ENCODE results near the gene PPP1R1B.

The PPP1R1B gene

DNA sequence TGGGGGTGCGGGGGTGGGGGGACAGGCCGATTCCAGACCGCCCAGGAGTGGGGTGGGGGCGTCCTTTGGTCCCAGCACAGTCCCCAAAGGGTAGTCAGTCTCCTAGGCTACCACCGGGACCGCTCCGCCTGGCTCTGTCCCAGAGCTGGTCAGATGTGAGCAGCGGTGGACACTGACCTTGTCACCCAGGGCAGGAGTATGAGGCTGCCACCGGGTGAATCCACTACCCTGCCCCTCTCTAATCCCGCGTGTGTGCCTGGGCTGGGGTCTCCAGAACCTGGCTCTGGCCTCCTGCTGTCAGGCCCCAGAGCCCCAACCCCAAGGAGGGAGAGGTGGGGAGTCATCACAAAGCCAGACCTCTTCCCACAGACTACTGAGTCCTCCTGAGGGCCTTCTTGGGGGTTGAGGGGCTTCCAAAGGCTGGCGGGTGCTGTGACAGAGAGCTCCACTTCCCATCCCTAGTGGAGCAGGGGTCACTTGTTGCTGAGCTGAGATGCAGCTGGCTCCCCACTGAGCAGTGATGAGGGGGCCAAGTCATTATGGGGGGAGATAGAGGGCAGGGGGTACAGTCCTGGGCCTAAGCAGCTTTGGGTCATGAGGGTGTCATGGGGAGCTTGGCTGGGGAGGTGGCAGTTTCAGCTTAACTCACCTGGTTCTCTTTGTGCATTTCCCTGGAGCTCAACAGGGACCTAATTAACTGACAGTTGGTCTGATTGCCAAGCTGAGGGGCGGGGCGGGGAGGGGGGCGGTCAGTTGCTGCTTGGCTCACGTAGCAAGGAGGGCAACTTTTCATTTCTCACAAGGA, 1.2 kb downstream of the PPP1R1B start:
- TF ChIP-seq, protein P1, sequence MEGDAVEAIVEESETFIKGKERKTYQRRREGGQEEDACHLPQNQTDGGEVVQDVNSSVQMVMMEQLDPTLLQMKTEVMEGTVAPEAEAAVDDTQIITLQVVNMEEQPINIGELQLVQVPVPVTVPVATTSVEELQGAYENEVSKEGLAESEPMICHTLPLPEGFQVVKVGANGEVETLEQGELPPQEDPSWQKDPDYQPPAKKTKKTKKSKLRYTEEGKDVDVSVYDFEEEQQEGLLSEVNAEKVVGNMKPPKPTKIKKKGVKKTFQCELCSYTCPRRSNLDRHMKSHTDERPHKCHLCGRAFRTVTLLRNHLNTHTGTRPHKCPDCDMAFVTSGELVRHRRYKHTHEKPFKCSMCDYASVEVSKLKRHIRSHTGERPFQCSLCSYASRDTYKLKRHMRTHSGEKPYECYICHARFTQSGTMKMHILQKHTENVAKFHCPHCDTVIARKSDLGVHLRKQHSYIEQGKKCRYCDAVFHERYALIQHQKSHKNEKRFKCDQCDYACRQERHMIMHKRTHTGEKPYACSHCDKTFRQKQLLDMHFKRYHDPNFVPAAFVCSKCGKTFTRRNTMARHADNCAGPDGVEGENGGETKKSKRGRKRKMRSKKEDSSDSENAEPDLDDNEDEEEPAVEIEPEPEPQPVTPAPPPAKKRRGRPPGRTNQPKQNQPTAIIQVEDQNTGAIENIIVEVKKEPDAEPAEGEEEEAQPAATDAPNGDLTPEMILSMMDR (IDR thresholded peaks at IDR 0.05; ENCODE audit: low read depth, low read length) = no peak
- Histone ChIP-seq H3K9me3 (ENCODE audit: severe bottlenecking) (no peaks in the 10 kb centered on the region), H3K4me3 (ENCODE audit: low read depth, low read length) (peak overlapping the region; percentile 66), H3K27ac (peak overlapping the region; percentile 41), H3K36me3 (no peaks in the 10 kb centered on the region), H3K27me3 (ENCODE audit: insufficient read depth, low read depth, severe bottlenecking) (peaks cover 4% of the 10 kb centered on the region)
- DNase-seq = peak; percentile 57

DNA sequence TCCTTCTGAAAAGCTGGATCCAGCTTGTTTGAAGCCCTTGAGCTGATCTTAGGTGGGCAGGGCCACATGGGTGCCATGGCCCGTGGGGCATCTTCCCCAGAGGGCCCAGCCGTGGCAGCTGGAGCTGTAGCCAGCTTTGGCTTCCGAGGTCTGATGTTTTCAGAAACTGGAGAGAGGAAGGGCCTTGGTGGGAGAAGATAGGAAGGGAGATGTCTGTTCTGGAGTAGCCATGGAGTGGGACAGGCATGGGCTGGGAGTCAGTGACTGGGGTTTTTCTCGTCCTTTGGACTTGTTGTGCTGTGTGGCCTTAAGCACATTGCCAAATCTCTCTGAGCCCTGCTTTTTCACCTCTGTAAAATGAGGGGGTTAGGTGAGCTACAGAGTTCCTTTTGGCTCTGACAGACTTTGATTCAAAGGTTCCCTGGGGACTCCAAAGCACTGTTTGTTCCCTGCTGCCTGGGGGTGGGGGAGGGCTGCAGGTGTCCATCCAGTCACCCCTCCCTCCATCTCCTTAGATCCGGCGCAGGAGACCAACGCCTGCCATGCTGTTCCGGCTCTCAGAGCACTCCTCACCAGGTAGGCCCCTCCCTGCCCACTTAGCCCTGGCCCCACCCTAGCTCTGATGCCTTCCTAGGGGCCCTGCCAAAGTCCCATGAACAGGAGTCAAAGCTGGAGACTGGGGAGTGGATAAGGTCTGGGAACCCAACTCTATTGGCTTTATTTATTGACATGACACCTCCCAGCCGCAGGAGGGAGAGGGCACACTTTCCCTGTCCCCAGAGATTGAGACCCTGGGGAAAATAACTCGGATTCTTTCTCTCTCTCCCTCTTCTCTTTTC, 2.1 kb downstream of the PPP1R1B start:
- DNase-seq = no peak
- H3K27ac ChIP-seq = peak overlapping the region; percentile 41
- peak overlapping the region; percentile 66; the same call in 1 of the 2 replicates for H3K4me3 ChIP-seq (ENCODE audit: low read depth, low read length)
- TF ChIP-seq, protein P1 (IDR thresholded peaks at IDR 0.05; ENCODE audit: low read depth, low read length) = no peak
- H3K36me3 ChIP-seq = no peaks in the 10 kb centered on the region
- H3K27me3 ChIP-seq (ENCODE audit: insufficient read depth, low read depth, severe bottlenecking) = peaks cover 4% of the 10 kb centered on the region
- no peaks in the 10 kb centered on the region for H3K9me3 ChIP-seq (ENCODE audit: severe bottlenecking)

DNA sequence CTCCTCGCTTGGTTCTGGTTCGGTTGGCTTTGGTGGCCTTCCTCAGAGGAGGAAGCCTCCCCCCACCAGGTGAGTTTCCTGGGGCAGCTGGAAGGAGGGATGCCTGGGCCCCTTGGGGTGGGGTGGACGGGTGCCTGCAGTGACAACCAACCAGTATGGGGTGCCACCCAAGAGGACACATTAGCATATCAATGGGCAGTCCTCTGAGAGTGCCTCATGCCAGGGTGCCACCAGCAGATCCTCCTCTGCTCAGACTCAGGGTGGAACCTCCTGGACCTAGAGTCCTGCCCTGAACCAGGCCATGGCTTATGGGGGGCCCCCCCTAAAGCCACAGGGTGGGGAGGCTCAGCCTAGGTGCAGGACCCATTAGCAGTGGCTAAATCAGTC, 2.7 kb downstream of the PPP1R1B start:
- H3K27me3 ChIP-seq (ENCODE audit: insufficient read depth, low read depth, severe bottlenecking) = peaks cover 4% of the 10 kb centered on the region
- H3K36me3 ChIP-seq = no peaks in the 10 kb centered on the region
- no peak overlapping the region for H3K4me3 ChIP-seq (ENCODE audit: low read depth, low read length)
- H3K9me3 ChIP-seq (ENCODE audit: severe bottlenecking) = no peaks in the 10 kb centered on the region
- no peak overlapping the region for H3K27ac ChIP-seq
- TF ChIP-seq, protein P1 (IDR thresholded peaks at IDR 0.05; ENCODE audit: low read depth, low read length) = no peak
- no peak for DNase-seq

DNA sequence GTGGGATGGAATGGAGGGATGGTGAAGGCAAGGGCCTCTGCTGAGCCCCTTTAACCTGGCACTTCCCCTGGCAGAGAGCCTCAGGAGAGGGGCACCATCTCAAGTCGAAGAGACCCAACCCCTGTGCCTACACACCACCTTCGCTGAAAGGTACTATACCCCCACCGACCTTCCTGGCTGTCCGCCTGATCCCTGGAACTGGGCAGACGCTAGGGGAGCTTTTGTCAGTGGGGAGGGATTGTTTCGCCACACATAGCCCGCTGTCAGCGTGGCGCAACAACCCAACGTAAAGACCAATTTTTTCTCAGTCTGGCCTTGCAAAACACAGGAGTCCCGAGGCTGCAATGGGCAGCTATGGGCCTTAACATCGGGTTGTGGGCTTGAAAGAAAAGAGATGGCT, 3.1 kb downstream of the PPP1R1B start:
- Histone ChIP-seq H3K27ac (no peak overlapping the region), H3K4me3 (ENCODE audit: low read depth, low read length) (no peak overlapping the region), H3K27me3 (ENCODE audit: insufficient read depth, low read depth, severe bottlenecking) (peaks cover 4% of the 10 kb centered on the region), H3K9me3 (ENCODE audit: severe bottlenecking) (no peaks in the 10 kb centered on the region), H3K36me3 (no peaks in the 10 kb centered on the region)
- no peak for DNase-seq
- TF ChIP-seq, protein P1 (IDR thresholded peaks at IDR 0.05; ENCODE audit: low read depth, low read length) = no peak

DNA sequence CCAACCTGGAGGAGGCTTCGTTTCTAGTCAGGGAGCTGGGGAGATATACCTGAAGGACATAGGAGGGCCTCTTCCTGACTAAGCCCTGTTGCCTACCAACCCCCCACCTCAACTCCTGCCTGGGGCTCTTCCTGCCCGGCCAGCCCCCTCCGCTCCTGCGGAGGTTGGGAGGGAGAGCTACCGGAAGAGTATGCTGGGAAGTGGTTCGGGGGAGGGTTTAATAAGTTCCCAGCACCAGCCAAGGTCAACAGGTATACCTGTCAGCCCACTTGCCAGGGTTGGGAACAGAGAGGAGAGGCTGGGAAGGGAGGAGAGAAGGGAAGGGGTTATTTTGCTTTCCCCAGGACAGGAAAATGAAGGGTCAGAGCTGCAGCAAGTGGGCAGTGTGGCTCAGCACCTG, 4.7 kb downstream of the PPP1R1B start:
- H3K27ac ChIP-seq = no peak overlapping the region; the same call in 1 of the 2 replicates
- H3K27me3 ChIP-seq (ENCODE audit: insufficient read depth, low read depth, severe bottlenecking) = peaks cover 4% of the 10 kb centered on the region
- DNase-seq = no peak
- H3K9me3 ChIP-seq (ENCODE audit: severe bottlenecking) = no peaks in the 10 kb centered on the region
- H3K36me3 ChIP-seq = no peaks in the 10 kb centered on the region
- no peak overlapping the region for H3K4me3 ChIP-seq (ENCODE audit: low read depth, low read length)
- TF ChIP-seq, protein P1 (IDR thresholded peaks at IDR 0.05; ENCODE audit: low read depth, low read length) = no peak
